Astrocyte (in vitro differentiated cells and primary cell): ENCODE data around the gene MB. TPM values are rescaled to one million over a fixed set of nuclear protein-coding genes. Genes with fewer than 3 reads are reported as not detected.

Experiments used
- DNase-seq: peaks from one replicate; pipeline ENCODE4 v3.0.0-alpha.2; 2010; ENCODE audit warnings: low read depth
- FAIRE-seq: peaks from 2 replicates; lab custom pipeline; 2011; peaks lifted over from hg19 to GRCh38; lab: Jason Lieb, UNC
- H2AFZ ChIP-seq: 2 replicates; pipeline ENCODE4 v1.6.0; 2012; ENCODE audit warnings: low read depth, low read length, inconsistent platforms
- H3K27ac ChIP-seq: 2 replicates; pipeline ENCODE4 v1.5.1; 2011; ENCODE audit warnings: low read depth, low read length, inconsistent platforms
- H3K27me3 ChIP-seq: 2 replicates; pipeline ENCODE4 v1.6.0; 2011; ENCODE audit warnings: low read length, inconsistent platforms; ENCODE audit not compliant: insufficient read depth
- H3K36me3 ChIP-seq: 2 replicates; pipeline ENCODE4 v1.5.1; 2011; ENCODE audit warnings: low read length, inconsistent platforms; ENCODE audit not compliant: insufficient read depth
- H3K4me1 ChIP-seq: 2 replicates; pipeline ENCODE4 v1.5.1; 2011; ENCODE audit warnings: low read length, inconsistent platforms; ENCODE audit not compliant: insufficient read depth
- H3K4me2 ChIP-seq: 2 replicates; pipeline ENCODE4 v1.6.0; 2012; ENCODE audit warnings: low read length, inconsistent platforms
- H3K4me3 ChIP-seq: 2 replicates; pipeline ENCODE4 v1.5.1; 2011; ENCODE audit warnings: low read depth, mild to moderate bottlenecking, low read length, inconsistent platforms; ENCODE audit not compliant: insufficient read depth
- H3K79me2 ChIP-seq: 2 replicates; pipeline ENCODE4 v1.6.0; 2012; ENCODE audit warnings: mild to moderate bottlenecking, low read length, inconsistent platforms; ENCODE audit not compliant: insufficient read depth
- H3K9ac ChIP-seq: 2 replicates; pipeline ENCODE4 v1.6.0; 2012; ENCODE audit warnings: mild to moderate bottlenecking, low read length, inconsistent platforms
- H3K9me3 ChIP-seq: 2 replicates; pipeline ENCODE4 v1.5.1; 2012; ENCODE audit warnings: low read depth, mild to moderate bottlenecking, low read length, inconsistent platforms; ENCODE audit not compliant: insufficient read depth
- H4K20me1 ChIP-seq: 2 replicates; pipeline ENCODE4 v1.6.0; 2012; ENCODE audit warnings: low read length, inconsistent platforms; ENCODE audit not compliant: insufficient read depth
- H3K27ac Mint-ChIP-seq: one replicate; pipeline ENCODE4 v1.8.0; 2021; ENCODE audit warnings: mild to moderate bottlenecking, mixed read lengths; ENCODE audit not compliant: unreplicated experiment
- H3K27me3 Mint-ChIP-seq: one replicate; pipeline ENCODE4 v1.8.0; 2021; ENCODE audit warnings: low read depth, mixed read lengths; ENCODE audit not compliant: unreplicated experiment
- H3K36me3 Mint-ChIP-seq: one replicate; pipeline ENCODE4 v1.8.0; 2021; ENCODE audit warnings: low read depth, mixed read lengths; ENCODE audit not compliant: unreplicated experiment
- H3K4me1 Mint-ChIP-seq: one replicate; pipeline ENCODE4 v1.8.0; 2021; ENCODE audit warnings: low read depth, mixed read lengths; ENCODE audit not compliant: unreplicated experiment
- H3K4me3 Mint-ChIP-seq: one replicate; pipeline ENCODE4 v1.8.0; 2021; ENCODE audit warnings: mild to moderate bottlenecking, moderate library complexity, mixed read lengths; ENCODE audit not compliant: unreplicated experiment
- H3K9me3 Mint-ChIP-seq: one replicate; pipeline ENCODE4 v1.8.0; 2021; ENCODE audit warnings: mild to moderate bottlenecking, mixed read lengths; ENCODE audit not compliant: unreplicated experiment
- CTCF ChIP-seq: IDR thresholded peaks from 2 replicates; pipeline ENCODE4 v1.5.1; 2011; ENCODE audit warnings: low read depth, mild to moderate bottlenecking, inconsistent platforms, low read length, moderate library complexity; ENCODE audit not compliant: insufficient read depth
- EZH2 ChIP-seq: IDR thresholded peaks from 2 replicates; pipeline ENCODE4 v1.6.1; 2012; ENCODE audit warnings: mild to moderate bottlenecking, low read length, inconsistent platforms; ENCODE audit not compliant: insufficient read depth
- total RNA-seq: library from RNA; stranded (reverse); gene quantifications from 2 replicates; pipeline ENCODE4 v1.2.1, GENCODE V29; 2021

MB gene
- total RNA-seq, 1 donor from 2014 or later: not detected

GRCh38 chr22:35576671-35577070 is 40.5 kb downstream of the MB start:
- DNase-seq (no peak), FAIRE-seq (no peak)
- TF ChIP-seq CTCF (no peak), EZH2 (no peak)
- Histone ChIP-seq H2AFZ (no peak overlapping the region), H3K4me3 (no peak overlapping the region), H4K20me1 (no peaks in the 10 kb centered on the region), H3K9ac (no peak overlapping the region), H3K9me3 (no peaks in the 10 kb centered on the region), H3K36me3 (no peaks in the 10 kb centered on the region), H3K27me3 (peaks cover 3% of the 10 kb centered on the region), H3K27ac (no peak overlapping the region), H3K79me2 (no peaks in the 10 kb centered on the region), H3K4me2 (no peak overlapping the region), H3K4me1 (no peaks in the 10 kb centered on the region)
- H3K4me3 Mint-ChIP-seq: no peak overlapping the region
- H3K4me1 Mint-ChIP-seq: no peaks in the 10 kb centered on the region
- peaks cover 3% of the 10 kb centered on the region for H3K9me3 Mint-ChIP-seq
- H3K27ac Mint-ChIP-seq: no peak overlapping the region
- peaks cover 2% of the 10 kb centered on the region for H3K36me3 Mint-ChIP-seq
- H3K27me3 Mint-ChIP-seq: peaks cover 23% of the 10 kb centered on the region

- Histone ChIP-seq H4K20me1 (no peaks in the 10 kb centered on the region), H3K4me1 (no peaks in the 10 kb centered on the region), H3K9ac (no peak overlapping the region), H3K27ac (no peak overlapping the region), H3K36me3 (no peaks in the 10 kb centered on the region), H3K27me3 (peaks cover 3% of the 10 kb centered on the region), H3K4me3 (no peak overlapping the region), H3K4me2 (no peak overlapping the region), H2AFZ (no peak overlapping the region), H3K9me3 (no peaks in the 10 kb centered on the region), H3K79me2 (no peaks in the 10 kb centered on the region)
- Mint-ChIP-seq H3K9me3 (peaks cover 3% of the 10 kb centered on the region), H3K27me3 (peaks cover 29% of the 10 kb centered on the region), H3K4me3 (no peak overlapping the region), H3K4me1 (no peaks in the 10 kb centered on the region), H3K36me3 (peaks cover 2% of the 10 kb centered on the region), H3K27ac (no peak overlapping the region)
- TF ChIP-seq EZH2 (no peak), CTCF (no peak)
- FAIRE-seq (no peak), DNase-seq (no peak)
Measured at GRCh38 chr22:35575116-35575748, 41.9 kb downstream of the MB start.

- H3K36me3 Mint-ChIP-seq: no peaks in the 10 kb centered on the region
- Histone ChIP-seq H3K4me2 (no peak overlapping the region), H3K79me2 (no peaks in the 10 kb centered on the region), H3K4me3 (no peak overlapping the region), H2AFZ (no peak overlapping the region), H3K36me3 (no peaks in the 10 kb centered on the region), H3K9ac (no peak overlapping the region), H3K4me1 (peaks cover 13% of the 10 kb centered on the region), H3K27me3 (peaks cover 7% of the 10 kb centered on the region), H3K27ac (no peak overlapping the region), H4K20me1 (no peaks in the 10 kb centered on the region), H3K9me3 (no peaks in the 10 kb centered on the region)
- DNase-seq (no peak), FAIRE-seq (no peak)
- peaks cover 29% of the 10 kb centered on the region for H3K27me3 Mint-ChIP-seq
- no peak overlapping the region for H3K4me3 Mint-ChIP-seq
- peaks cover 6% of the 10 kb centered on the region for H3K4me1 Mint-ChIP-seq
- no peak overlapping the region for H3K27ac Mint-ChIP-seq
- TF ChIP-seq EZH2: no peak
- TF ChIP-seq CTCF: no peak
- H3K9me3 Mint-ChIP-seq: no peaks in the 10 kb centered on the region
Measured at GRCh38 chr22:35572556-35572955, 44.6 kb downstream of the MB start.
